NK-92 treated with Interleukin-12 subunit alpha and Interleukin-12 subunit beta, amount 100 ng/mL, for 24 hours (cell line): Measurements from ENCODE around the gene RCOR1.

Experiments
- DNase-seq: peaks from one replicate; lab custom pipeline; 2025; lab: John Stamatoyannopoulos, UW

RCOR1 gene

GRCh38 chr14:102776761-102777710 is 184.6 kb downstream of the RCOR1 start, which contains the start of gene TRAF3:
TRAF3 (plus strand) TSS chr14:102777449; CDS start chr14:102870202, 92,753 bp downstream.
- DNase-seq, result peak; percentile 73

- no peak for DNase-seq
Observed at GRCh38 chr14:102777711-102778337, 185.4 kb downstream of the RCOR1 start.

DNA sequence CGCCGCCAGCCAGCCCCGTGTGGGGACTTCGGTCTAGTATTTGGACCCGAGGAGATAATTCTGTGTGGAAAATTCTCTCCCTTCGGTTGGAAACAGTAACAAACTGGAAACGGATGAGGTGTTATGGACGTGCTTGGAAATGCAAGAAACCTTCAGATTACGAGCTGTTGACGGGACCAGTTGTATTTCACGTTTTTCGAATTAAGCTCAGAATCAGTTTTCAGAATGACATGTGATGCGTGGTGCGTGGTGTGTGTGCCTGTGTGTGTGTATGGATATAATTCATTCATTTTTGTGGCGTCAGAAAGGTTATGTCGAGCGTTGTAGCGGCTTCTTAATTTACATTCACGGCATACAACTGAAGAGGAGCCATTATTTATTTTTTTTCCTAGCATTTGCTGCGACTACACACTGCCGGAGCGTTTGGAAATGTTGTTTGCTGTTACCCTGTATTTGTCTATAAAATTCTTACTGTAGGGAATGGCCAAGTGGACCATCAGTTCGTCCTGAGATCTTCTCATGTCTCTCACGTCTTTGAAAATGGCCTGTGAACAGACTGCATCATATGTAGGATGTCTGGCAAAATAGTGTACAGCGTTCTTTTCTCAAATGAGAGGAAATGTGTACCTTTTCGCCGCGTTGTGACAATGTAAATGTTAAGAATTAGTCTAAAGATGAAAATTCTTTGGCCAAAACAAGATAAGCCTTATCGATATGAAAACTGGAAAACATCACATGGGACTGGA is 186.1 kb downstream of the RCOR1 start:
- DNase-seq, result no peak

DNA sequence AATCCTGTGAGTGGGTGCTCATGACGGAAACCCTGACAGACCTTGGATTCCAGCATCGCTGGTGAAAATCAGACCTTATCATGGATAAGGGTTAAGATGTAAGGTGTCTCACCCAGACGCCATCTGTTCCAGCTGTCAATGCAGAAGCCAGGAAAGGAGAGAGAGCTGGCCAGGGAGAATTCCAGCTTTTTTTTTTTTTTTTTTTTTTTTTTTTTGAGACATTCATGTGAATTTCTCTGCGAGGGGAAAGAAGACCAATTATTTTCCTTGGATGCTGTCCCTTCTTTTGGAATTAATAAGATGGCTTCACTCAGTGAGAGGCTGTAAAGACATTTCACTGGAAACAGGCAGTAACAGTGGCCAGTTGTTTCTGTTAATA is 186.6 kb downstream of the RCOR1 start:
- DNase-seq, result no peak

- no peak for DNase-seq
Observed at GRCh38 chr14:102779574-102780315, 187.3 kb downstream of the RCOR1 start.
